CD14-positive monocyte (primary cell): ENCODE results near the gene ING4. TPM values are rescaled to one million over a fixed set of nuclear protein-coding genes. Genes with fewer than 3 reads are reported as not detected.

Experiments
- DNase-seq, 3 donors: peaks; one replicate each; pipeline ENCODE4 v3.0.0-alpha.2; 2011 to 2022
- H2AFZ ChIP-seq: 2 replicates; pipeline ENCODE4 v1.6.0; 2012; ENCODE audit warnings: mild to moderate bottlenecking, low read depth, low read length, inconsistent platforms; ENCODE audit not compliant: insufficient read depth, poor library complexity, severe bottlenecking
- H3K27ac ChIP-seq, 2 donors: 1 replicate in 1 of 2; 2 replicates in 1 of 2; pipeline ENCODE4 v1.5.1; 2012 to 2013; ENCODE audit warnings: low read length in 2 of 2, control low read depth in 1 of 2, inconsistent platforms in 1 of 2, low read depth in 1 of 2, mild to moderate bottlenecking in 1 of 2
- H3K27me3 ChIP-seq, 2 donors: one replicate each; pipeline versions ENCODE4 v1.6.0 to v1.6.1; 2011 to 2013; ENCODE audit warnings: low read length in 2 of 2; ENCODE audit not compliant: control insufficient read depth in 2 of 2, insufficient read depth in 2 of 2
- H3K36me3 ChIP-seq, 2 donors: replicated peaks in 1 of 2; 1 replicate in 1 of 2; 2 replicates in 1 of 2; pipeline versions ENCODE4 v1.5.1 to v1.6.1; 2012 to 2013; ENCODE audit warnings: low read length in 2 of 2, control low read depth in 1 of 2, inconsistent platforms in 1 of 2, mild to moderate bottlenecking in 1 of 2; ENCODE audit not compliant: insufficient read depth in 2 of 2, control insufficient read depth in 1 of 2
- H3K4me1 ChIP-seq, 2 donors: 1 replicate in 1 of 2; 2 replicates in 1 of 2; pipeline versions ENCODE4 v1.5.1 to v1.6.1; 2012 to 2013; ENCODE audit warnings: low read length in 2 of 2, control low read depth in 1 of 2, inconsistent platforms in 1 of 2, mild to moderate bottlenecking in 1 of 2, moderate library complexity in 1 of 2; ENCODE audit not compliant: insufficient read depth in 2 of 2, control insufficient read depth in 1 of 2
- H3K4me2 ChIP-seq: replicated peaks from 2 replicates; pipeline ENCODE3; 2012; ENCODE audit warnings: low read length, moderate library complexity, mild to moderate bottlenecking; ENCODE audit not compliant: poor library complexity, severe bottlenecking; ENCODE audit errors: extremely low read depth
- H3K4me3 ChIP-seq, 3 experiments: fragments of 200-600 bp in 1 of 3; sonication (generic) in 1 of 3; replicated peaks in 1 of 3; 1 replicate in 2 of 3; 2 replicates in 1 of 3; pipeline ENCODE4 v1.5.1; 2011 to 2013; ENCODE audit warnings: low read length in 3 of 3, mild to moderate bottlenecking in 3 of 3, control low read depth in 2 of 3, low read depth in 2 of 3, inconsistent platforms in 1 of 3, moderate library complexity in 1 of 3
- H3K79me2 ChIP-seq: 2 replicates; pipeline ENCODE4 v1.6.0; 2012; ENCODE audit warnings: mild to moderate bottlenecking, control low read depth, inconsistent platforms, low read length, moderate library complexity; ENCODE audit not compliant: insufficient read depth
- H3K9ac ChIP-seq: 2 replicates; pipeline ENCODE4 v1.6.0; 2017; ENCODE audit warnings: low read length, mild to moderate bottlenecking; ENCODE audit not compliant: insufficient read depth, poor library complexity, severe bottlenecking
- H3K9me3 ChIP-seq, 2 donors: replicated peaks in 1 of 2; 1 replicate in 1 of 2; 2 replicates in 1 of 2; pipeline versions ENCODE4 v1.5.1 to v1.6.1; 2012 to 2013; ENCODE audit warnings: low read length in 2 of 2, control low read depth in 1 of 2; ENCODE audit not compliant: control insufficient read depth in 1 of 2, insufficient read depth in 1 of 2
- H4K20me1 ChIP-seq: 2 replicates; pipeline ENCODE4 v1.6.0; 2012; ENCODE audit warnings: mild to moderate bottlenecking, low read length, control low read depth, moderate library complexity; ENCODE audit not compliant: insufficient read depth
- H3K27ac Mint-ChIP-seq, 7 donors: one replicate each; pipeline ENCODE4 v1.8.0; 2020; ENCODE audit warnings: mild to moderate bottlenecking in 7 of 7, mixed read lengths in 7 of 7, moderate library complexity in 6 of 7, inconsistent platforms in 2 of 7
- H3K27me3 Mint-ChIP-seq, 3 donors: one replicate each; pipeline ENCODE4 v1.8.0; 2021 to 2022; ENCODE audit warnings: low read depth in 3 of 3, mild to moderate bottlenecking in 3 of 3, mixed read lengths in 3 of 3, moderate library complexity in 3 of 3, inconsistent platforms in 1 of 3
- H3K36me3 Mint-ChIP-seq, 2 donors: one replicate each; pipeline ENCODE4 v1.8.0; 2020; ENCODE audit warnings: mixed read lengths in 2 of 2, inconsistent platforms in 1 of 2, mild to moderate bottlenecking in 1 of 2
- H3K4me1 Mint-ChIP-seq: one replicate; pipeline ENCODE4 v1.8.0; 2020; ENCODE audit warnings: mild to moderate bottlenecking, mixed read lengths
- H3K4me3 Mint-ChIP-seq, 2 donors: one replicate each; pipeline ENCODE4 v1.8.0; 2020; ENCODE audit warnings: mild to moderate bottlenecking in 2 of 2, mixed read lengths in 2 of 2, moderate library complexity in 1 of 2
- H3K9me3 Mint-ChIP-seq, 7 donors: one replicate each; pipeline ENCODE4 v1.8.0; 2020 to 2022; ENCODE audit warnings: mixed read lengths in 7 of 7, mild to moderate bottlenecking in 6 of 7, moderate library complexity in 6 of 7, inconsistent platforms in 2 of 7
- CTCF ChIP-seq: fragments of 200-600 bp; IDR thresholded peaks from one replicate; pipeline ENCODE4 v1.8.0; 2022; ENCODE audit warnings: antibody characterized with exemption, mild to moderate bottlenecking
- WGBS: methylation state at CpG from one replicate; pipeline ENCODE4 v1.1.5; 2013; ENCODE audit warnings: missing lambda C conversion rate; ENCODE audit not compliant: insufficient coverage; 5-methylcytosine and 5-hydroxymethylcytosine counted together
- intact Hi-C, 2 donors: fragments of 100-400 bp; cut with micrococcal nuclease; formaldehyde crosslinking; loops; one replicate each; pipeline versions ENCODE4 v1.15.0 to v1.15.1; 2023
- polyA plus RNA-seq, 3 donors: library from polyadenylated mRNA; depleted of rRNA in 1 of 3; unstranded in 2 of 3; stranded (reverse) in 1 of 3; fragments of 300-500 nt in 2 of 3; fragments of >200 nt in 1 of 3; fragmentation: Illumina TruSeq in 2 of 3; gene quantifications; 1 replicate in 2 of 3; 2 replicates in 1 of 3; pipeline ENCODE4 v1.2.3, GENCODE V29; 2012 to 2021

ING4 gene
- polyA plus RNA-seq, 3 donors = 62.2 to 67.1 (median 64.0) TPM

GRCh38 chr12:6703631-6704030 is 40.7 kb upstream of the ING4 start:
- DNase-seq = no peak
- 4% methylated on average over 9 of the region's 10 CpGs for WGBS
- no peaks in the 10 kb centered on the region for H4K20me1 ChIP-seq
- no peak overlapping the region for H3K27ac Mint-ChIP-seq
- no peaks in the 10 kb centered on the region for H3K36me3 ChIP-seq
- peaks cover 18% of the 10 kb centered on the region for H3K4me1 Mint-ChIP-seq
- peak overlapping the region; percentile 46 for H2AFZ ChIP-seq
- peaks cover 4 to 26% (median 14%) of the 10 kb centered on the region in 7 donors for H3K9me3 Mint-ChIP-seq
- H3K27ac ChIP-seq = no peak overlapping the region
- no peak overlapping the region for H3K4me3 ChIP-seq
- no peak for TF ChIP-seq CTCF
- peaks cover 8 to 21% of the 10 kb centered on the region in 2 donors for H3K9me3 ChIP-seq
- peaks cover 37 to 59% of the 10 kb centered on the region in 2 donors for H3K27me3 ChIP-seq
- H3K4me2 ChIP-seq = no peak overlapping the region
- intact Hi-C loops = no loop called here
- H3K4me1 ChIP-seq = peaks cover 4 to 12% of the 10 kb centered on the region in 2 donors
- no peak overlapping the region for H3K9ac ChIP-seq
- H3K27me3 Mint-ChIP-seq = peaks cover 70 to 74% (median 70%) of the 10 kb centered on the region in 3 donors
- peak overlapping the region in 1 of 2 donors; percentile 86 for H3K4me3 Mint-ChIP-seq
- peaks cover 3 to 11% of the 10 kb centered on the region in 2 donors for H3K36me3 Mint-ChIP-seq
- H3K79me2 ChIP-seq = no peaks in the 10 kb centered on the region

- H3K9ac ChIP-seq = no peak overlapping the region
- WGBS = 35% methylated on average over 11 of the region's 13 CpGs
- Mint-ChIP-seq H3K9me3 (peaks cover 4 to 23% (median 14%) of the 10 kb centered on the region in 7 donors), H3K36me3 (peaks cover 3 to 11% of the 10 kb centered on the region in 2 donors), H3K27ac (peak overlapping the region in 1 of 7 donors; percentile 43), H3K4me3 (peak overlapping the region; percentile 65 to 84), H3K27me3 (peaks cover 80 to 92% (median 84%) of the 10 kb centered on the region in 3 donors), H3K4me1 (peaks cover 26% of the 10 kb centered on the region)
- H3K27ac ChIP-seq = no peak overlapping the region
- H2AFZ ChIP-seq = no peak overlapping the region
- intact Hi-C loops = no loop called here
- H3K4me2 ChIP-seq = peak overlapping the region; percentile 37
- H3K27me3 ChIP-seq = peaks cover 46 to 73% of the 10 kb centered on the region in 2 donors
- no peak overlapping the region for H3K4me3 ChIP-seq
- peak in 1 of 3 donors; percentile 29 for DNase-seq
- no peaks in the 10 kb centered on the region for H3K36me3 ChIP-seq
- peaks cover 8 to 26% of the 10 kb centered on the region in 2 donors for H3K9me3 ChIP-seq
- H4K20me1 ChIP-seq = no peaks in the 10 kb centered on the region
- peaks cover 7 to 12% of the 10 kb centered on the region in 2 donors for H3K4me1 ChIP-seq
- H3K79me2 ChIP-seq = no peaks in the 10 kb centered on the region
- TF ChIP-seq CTCF = no peak
Measured at GRCh38 chr12:6701078-6701768, 38.3 kb upstream of the ING4 start.
